Measurements from ENCODE around the gene TPPP2.

- TF ChIP-seq CTCF (IDR thresholded peaks at IDR 0.05), result no peak
- no peak for TF ChIP-seq ZFX (IDR thresholded peaks at IDR 0.05; ENCODE audit: borderline replicate concordance)
Measured at GRCh38 chr14:20996521-20996920, 33.5 kb upstream of the TPPP2 start.
